GM12878 (cell line): ENCODE results near the gene UNKL. TPM values are rescaled to one million over a fixed set of nuclear protein-coding genes. Genes with fewer than 3 reads are reported as not detected.

Source experiments
- ATAC-seq: fragments of 200-7000 bp; cut with Tn5 transposase; 3 replicates; pipeline ENCODE4 v1.9.1; 2020; ENCODE audit warnings: mild to moderate bottlenecking, moderate library complexity
- BruUV-seq: library from RNA; stranded (reverse); fragments of 400-500 nt; replicated peaks from 2 replicates; lab custom pipeline; 2021; lab: Mats Ljungman, UMichigan
- CTCF ChIA-PET: fragments of 300-600 bp; sonication (Branson Sonifier 250); formaldehyde crosslinking; extraction: SDS; loops from one replicate; lab custom pipeline; 2021; ENCODE audit warnings: inconsistent platforms; lab: Yijun Ruan, JAX
- POLR2A ChIA-PET: fragments of 350-600 bp; formaldehyde crosslinking; extraction: SDS; loops from one replicate; lab custom pipeline; 2021; ENCODE audit warnings: inconsistent platforms; lab: Charles Lee
- RAD21 ChIA-PET: fragments of 300-600 bp; sonication (Branson Sonifier 250); formaldehyde crosslinking; loops from one replicate; lab custom pipeline; 2023; ENCODE audit warnings: antibody characterized with exemption; ENCODE audit not compliant: unreplicated experiment; lab: Charles Lee
- SMC1A ChIA-PET: fragments of 300-600 bp; sonication (Branson Sonifier 250); formaldehyde crosslinking; loops from one replicate; lab custom pipeline; 2023; ENCODE audit not compliant: unreplicated experiment, uncharacterized antibody; lab: Charles Lee
- DNase-seq: peaks from one replicate; pipeline ENCODE4 v3.0.0-alpha.2; 2011; ENCODE audit warnings: low read depth, low spot score
- FAIRE-seq: peaks from 3 replicates; lab custom pipeline; 2011; peaks lifted over from hg19 to GRCh38; lab: Jason Lieb, UNC
- H2AFZ ChIP-seq: 2 replicates; pipeline ENCODE4 v1.6.0; 2011; ENCODE audit warnings: low read depth, low read length, control low read depth; ENCODE audit not compliant: control insufficient read depth
- H3K27ac ChIP-seq: 2 replicates; pipeline ENCODE4 v1.5.1; 2011; ENCODE audit warnings: control low read depth; ENCODE audit not compliant: control insufficient read depth, insufficient read depth
- H3K27me3 ChIP-seq, 2 experiments: replicated peaks in 1 of 2; 2 replicates each; pipeline versions ENCODE4 v1.6.0 to v1.6.1; 2011; ENCODE audit warnings: low read length in 1 of 2; ENCODE audit not compliant: control insufficient read depth in 2 of 2, insufficient read depth in 2 of 2
- H3K36me3 ChIP-seq, 2 experiments: 2 replicates each; pipeline ENCODE4 v1.5.1; 2011; ENCODE audit warnings: low read length in 1 of 2; ENCODE audit not compliant: control insufficient read depth in 2 of 2, insufficient read depth in 2 of 2
- H3K4me1 ChIP-seq: 2 replicates; pipeline ENCODE4 v1.6.1; 2011; ENCODE audit warnings: mild to moderate bottlenecking, low read length, moderate library complexity, mixed read lengths; ENCODE audit not compliant: control insufficient read depth, insufficient read depth
- H3K4me2 ChIP-seq: 2 replicates; pipeline ENCODE4 v1.6.0; 2011; ENCODE audit warnings: control low read depth; ENCODE audit not compliant: control insufficient read depth, insufficient read depth
- H3K4me3 ChIP-seq: fragments of 200-600 bp; sonication (generic); 2 replicates; pipeline ENCODE4 v1.5.1; 2016
- H3K79me2 ChIP-seq: 2 replicates; pipeline ENCODE4 v1.6.0; 2011; ENCODE audit warnings: low read length; ENCODE audit not compliant: control insufficient read depth, insufficient read depth
- H3K9ac ChIP-seq: 2 replicates; pipeline ENCODE4 v1.8.0; 2011; ENCODE audit warnings: low read length, control low read depth, mixed read lengths; ENCODE audit not compliant: control insufficient read depth, insufficient read depth
- H3K9me3 ChIP-seq: replicated peaks from 3 replicates; pipeline ENCODE4 v1.5.1; 2011; ENCODE audit warnings: mild to moderate bottlenecking, low read length; ENCODE audit not compliant: control insufficient read depth, insufficient read depth
- H4K20me1 ChIP-seq: 2 replicates; pipeline ENCODE4 v1.6.0; 2011; ENCODE audit not compliant: control insufficient read depth, insufficient read depth
- ATF2 ChIP-seq: IDR thresholded peaks from 2 replicates; pipeline ENCODE4 v1.6.1; 2012; ENCODE audit warnings: low read length, inconsistent platforms
- ATF3 ChIP-seq: IDR thresholded peaks from 2 replicates; pipeline ENCODE4 v1.6.1; 2011; ENCODE audit warnings: low read depth, mild to moderate bottlenecking, low read length, moderate library complexity, borderline replicate concordance; ENCODE audit errors: extremely low read depth
- KAT2A ChIP-seq: conservative IDR thresholded peaks from 2 replicates; pipeline ENCODE4 v1.6.1; 2011; ENCODE audit warnings: low read depth, low read length; ENCODE audit not compliant: control insufficient read depth
- NFYA ChIP-seq: IDR thresholded peaks from 2 replicates; pipeline ENCODE4 v1.6.1; 2011; ENCODE audit warnings: low read depth, mild to moderate bottlenecking, low read length, improper control_type of control experiment, borderline replicate concordance
- SMAD5 ChIP-seq: IDR thresholded peaks from 2 replicates; pipeline ENCODE4 v1.6.1; 2016; ENCODE audit warnings: antibody characterized with exemption, low read depth
- SMC3 ChIP-seq: IDR thresholded peaks from 2 replicates; pipeline ENCODE4 v1.6.1; 2011; ENCODE audit warnings: low read length, improper control_type of control experiment, borderline replicate concordance
- TBL1XR1 ChIP-seq: IDR thresholded peaks from 2 replicates; pipeline ENCODE4 v1.6.1; 2012; ENCODE audit warnings: low read depth, low read length, improper control_type of control experiment
- ZBTB33 ChIP-seq: fragments of 450-650 bp; IDR thresholded peaks from 2 replicates; pipeline ENCODE4 v1.6.1; 2017; ENCODE audit warnings: mild to moderate bottlenecking
- WGBS: methylation state at CpG from one replicate; pipeline ENCODE4 v1.1.6; 2016; ENCODE audit warnings: low lambda C conversion rate; ENCODE audit not compliant: insufficient replicate concordance, insufficient coverage; ENCODE audit errors: missing lambda C conversion rate; 5-methylcytosine and 5-hydroxymethylcytosine counted together
- in situ Hi-C: fragments of 300-500 bp; cut with MboI; formaldehyde crosslinking; loops from 9 replicates; pipeline ENCODE4 v1.14.3; 2018; ENCODE audit warnings: mixed read lengths
- intact Hi-C: fragments of 100-400 bp; cut with micrococcal nuclease; formaldehyde crosslinking; loops from one replicate; pipeline ENCODE4 v1.14.2; 2022; ENCODE audit not compliant: unreplicated experiment
- polyA plus RNA-seq, 11 experiments: library from polyadenylated mRNA; depleted of rRNA in 4 of 11; unstranded in 6 of 11; stranded (reverse) in 5 of 11; fragments of >200 nt; fragmentation: Nextera tagmentation in 4 of 11; fragmentation: Illumina TruSeq in 1 of 11; extraction: Ambion mirVana in 4 of 11; extraction: Trizol in 1 of 11; gene quantifications; 1 replicate in 1 of 11; 2 replicates in 10 of 11; pipeline versions ENCODE4 v1.2.1 to v1.2.3, GENCODE V29; 2011 to 2016; ENCODE audit warnings: inconsistent platforms in 2 of 11, missing spikeins in 2 of 11, low read depth in 1 of 11
- total RNA-seq, 4 experiments: library from RNA; depleted of rRNA in 3 of 4; stranded (reverse); fragments of >200 nt in 3 of 4; fragmentation: Illumina TruSeq in 1 of 4; extraction: Trizol in 1 of 4; gene quantifications; 2 replicates each; pipeline versions ENCODE4 v1.2.1 to v1.2.3, GENCODE V29; 2013 to 2021
- TF ChIP-seq, protein P1 (sequence below): IDR thresholded peaks from 2 replicates; pipeline ENCODE4 v1.6.1; 2012; ENCODE audit warnings: low read depth, low read length, improper control_type of control experiment
- TF ChIP-seq, protein P2 (sequence below): fragments of 450-650 bp; formaldehyde crosslinking; IDR thresholded peaks from 2 replicates; pipeline ENCODE4 v1.4.0; 2020; ENCODE audit warnings: mild to moderate bottlenecking, moderate library complexity
- TF ChIP-seq, protein P3 (sequence below): fragments of 150-350 bp; IDR thresholded peaks from 2 replicates; pipeline ENCODE4 v1.6.1; 2014; ENCODE audit warnings: mild to moderate bottlenecking, low read depth, low read length

UNKL gene
- total and polyA plus RNA-seq, 10 of the 15 experiments (the other 5 are each of a cell fraction or from before 2014, with no cell fraction given) = 0.40 to 21.6 (median 9.1) TPM

- H2AFZ ChIP-seq = no peak overlapping the region
- no TSS peak for BruUV-seq
- ChIA-PET CTCF (no interaction called here), POLR2A (no interaction called here), SMC1A (no interaction called here), RAD21 (interaction anchor here (0.6 kb wide), 1 partner anchor 428 kb away, joined by 6 read pairs; no protein-coding TSS in a partner anchor)
- peaks cover 40 to 67% of the 10 kb centered on the region in 2 experiments for H3K36me3 ChIP-seq
- no peaks in the 10 kb centered on the region for H3K4me1 ChIP-seq
- in situ Hi-C loops (no loop called here), intact Hi-C loops (no loop called here)
- no peaks in the 10 kb centered on the region for H3K9me3 ChIP-seq
- H3K9ac ChIP-seq = no peak overlapping the region
- H3K79me2 ChIP-seq = peaks cover 11% of the 10 kb centered on the region
- FAIRE-seq (no peak), DNase-seq (no peak), ATAC-seq (no peak)
- no peak overlapping the region for H3K4me3 ChIP-seq
- H3K4me2 ChIP-seq = no peak overlapping the region
- H4K20me1 ChIP-seq = 0 out of 2 replicates have a peak, but pooled peaks cover 5% of the 10 kb centered on the region
- WGBS = 95% methylated on average over 33 of the region's 33 CpGs
- H3K27ac ChIP-seq = no peak overlapping the region
- no peaks in the 10 kb centered on the region for H3K27me3 ChIP-seq
- TF ChIP-seq ZBTB33 (no peak), SMC3 (no peak), TBL1XR1 (no peak), NFYA (no peak), ATF2 (no peak), SMAD5 (no peak), ATF3 (no peak), KAT2A (no peak)
- TF ChIP-seq, protein P1, sequence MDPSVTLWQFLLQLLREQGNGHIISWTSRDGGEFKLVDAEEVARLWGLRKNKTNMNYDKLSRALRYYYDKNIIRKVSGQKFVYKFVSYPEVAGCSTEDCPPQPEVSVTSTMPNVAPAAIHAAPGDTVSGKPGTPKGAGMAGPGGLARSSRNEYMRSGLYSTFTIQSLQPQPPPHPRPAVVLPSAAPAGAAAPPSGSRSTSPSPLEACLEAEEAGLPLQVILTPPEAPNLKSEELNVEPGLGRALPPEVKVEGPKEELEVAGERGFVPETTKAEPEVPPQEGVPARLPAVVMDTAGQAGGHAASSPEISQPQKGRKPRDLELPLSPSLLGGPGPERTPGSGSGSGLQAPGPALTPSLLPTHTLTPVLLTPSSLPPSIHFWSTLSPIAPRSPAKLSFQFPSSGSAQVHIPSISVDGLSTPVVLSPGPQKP = no peak
- TF ChIP-seq, protein P2, sequence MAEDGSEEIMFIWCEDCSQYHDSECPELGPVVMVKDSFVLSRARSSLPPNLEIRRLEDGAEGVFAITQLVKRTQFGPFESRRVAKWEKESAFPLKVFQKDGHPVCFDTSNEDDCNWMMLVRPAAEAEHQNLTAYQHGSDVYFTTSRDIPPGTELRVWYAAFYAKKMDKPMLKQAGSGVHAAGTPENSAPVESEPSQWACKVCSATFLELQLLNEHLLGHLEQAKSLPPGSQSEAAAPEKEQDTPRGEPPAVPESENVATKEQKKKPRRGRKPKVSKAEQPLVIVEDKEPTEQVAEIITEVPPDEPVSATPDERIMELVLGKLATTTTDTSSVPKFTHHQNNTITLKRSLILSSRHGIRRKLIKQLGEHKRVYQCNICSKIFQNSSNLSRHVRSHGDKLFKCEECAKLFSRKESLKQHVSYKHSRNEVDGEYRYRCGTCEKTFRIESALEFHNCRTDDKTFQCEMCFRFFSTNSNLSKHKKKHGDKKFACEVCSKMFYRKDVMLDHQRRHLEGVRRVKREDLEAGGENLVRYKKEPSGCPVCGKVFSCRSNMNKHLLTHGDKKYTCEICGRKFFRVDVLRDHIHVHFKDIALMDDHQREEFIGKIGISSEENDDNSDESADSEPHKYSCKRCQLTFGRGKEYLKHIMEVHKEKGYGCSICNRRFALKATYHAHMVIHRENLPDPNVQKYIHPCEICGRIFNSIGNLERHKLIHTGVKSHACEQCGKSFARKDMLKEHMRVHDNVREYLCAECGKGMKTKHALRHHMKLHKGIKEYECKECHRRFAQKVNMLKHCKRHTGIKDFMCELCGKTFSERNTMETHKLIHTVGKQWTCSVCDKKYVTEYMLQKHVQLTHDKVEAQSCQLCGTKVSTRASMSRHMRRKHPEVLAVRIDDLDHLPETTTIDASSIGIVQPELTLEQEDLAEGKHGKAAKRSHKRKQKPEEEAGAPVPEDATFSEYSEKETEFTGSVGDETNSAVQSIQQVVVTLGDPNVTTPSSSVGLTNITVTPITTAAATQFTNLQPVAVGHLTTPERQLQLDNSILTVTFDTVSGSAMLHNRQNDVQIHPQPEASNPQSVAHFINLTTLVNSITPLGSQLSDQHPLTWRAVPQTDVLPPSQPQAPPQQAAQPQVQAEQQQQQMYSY (CRISPR knock-in tag) = no peak
- TF ChIP-seq, protein P3, sequence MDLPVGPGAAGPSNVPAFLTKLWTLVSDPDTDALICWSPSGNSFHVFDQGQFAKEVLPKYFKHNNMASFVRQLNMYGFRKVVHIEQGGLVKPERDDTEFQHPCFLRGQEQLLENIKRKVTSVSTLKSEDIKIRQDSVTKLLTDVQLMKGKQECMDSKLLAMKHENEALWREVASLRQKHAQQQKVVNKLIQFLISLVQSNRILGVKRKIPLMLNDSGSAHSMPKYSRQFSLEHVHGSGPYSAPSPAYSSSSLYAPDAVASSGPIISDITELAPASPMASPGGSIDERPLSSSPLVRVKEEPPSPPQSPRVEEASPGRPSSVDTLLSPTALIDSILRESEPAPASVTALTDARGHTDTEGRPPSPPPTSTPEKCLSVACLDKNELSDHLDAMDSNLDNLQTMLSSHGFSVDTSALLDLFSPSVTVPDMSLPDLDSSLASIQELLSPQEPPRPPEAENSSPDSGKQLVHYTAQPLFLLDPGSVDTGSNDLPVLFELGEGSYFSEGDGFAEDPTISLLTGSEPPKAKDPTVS = no peak
Observed at GRCh38 chr16:1319041-1319440, 95.5 kb downstream of the UNKL start.
